Thoracic aorta (tissue), 2 donors: ENCODE measurements around the gene SLC10A1. TPM values are rescaled to one million over a fixed set of nuclear protein-coding genes. Genes with fewer than 3 reads are reported as not detected.
"Not testable (repeated sequence)": the region's sequence is repeated elsewhere in the genome, so short reads cannot be mapped to it uniquely, and the experiment has no call there.

Source experiments
- ATAC-seq: fragments of 150-250 bp; one replicate; pipeline ENCODE4 v1.8.0; 2017; ENCODE audit warnings: low read depth; ENCODE audit not compliant: insufficient number of reproducible peaks, low FRiP score
- DNase-seq: peaks from one replicate; pipeline ENCODE4 v3.0.0-alpha.2; 2020; ENCODE audit warnings: low spot score
- H3K27ac ChIP-seq, 2 donors: fragments of 200-600 bp; sonication (generic); 1 replicate in 1 of 2; 2 replicates in 1 of 2; pipeline ENCODE4 v1.5.1; 2016; ENCODE audit warnings: mild to moderate bottlenecking in 2 of 2, moderate library complexity in 2 of 2
- H3K27me3 ChIP-seq: fragments of 200-600 bp; sonication (generic); replicated peaks from 2 replicates; pipeline ENCODE4 v1.6.0; 2016; ENCODE audit warnings: mild to moderate bottlenecking; ENCODE audit not compliant: insufficient read depth
- H3K36me3 ChIP-seq: fragments of 200-600 bp; sonication (generic); one replicate; pipeline ENCODE4 v1.5.1; 2016
- H3K4me1 ChIP-seq, 2 donors: fragments of 200-600 bp; sonication (generic); 1 replicate in 1 of 2; 2 replicates in 1 of 2; pipeline versions ENCODE4 v1.5.1 to v1.6.0; 2016; ENCODE audit warnings: low read depth in 2 of 2, mild to moderate bottlenecking in 1 of 2; ENCODE audit not compliant: control insufficient read depth in 1 of 2
- H3K4me3 ChIP-seq: fragments of 200-600 bp; sonication (generic); 2 replicates; pipeline ENCODE4 v1.5.1; 2016; ENCODE audit warnings: mild to moderate bottlenecking
- H3K9me3 ChIP-seq: fragments of 200-600 bp; sonication (generic); 2 replicates; pipeline ENCODE4 v1.5.1; 2016
- total RNA-seq, 2 donors: library from RNA; depleted of rRNA; stranded (reverse); fragments of >200 nt; gene quantifications; one replicate each; pipeline versions ENCODE4 v1.1.0 to v1.2.3, GENCODE V29; 2016
- TF ChIP-seq, protein P1 (sequence below): fragments of 200-600 bp; sonication (generic); IDR thresholded peaks from one replicate; pipeline ENCODE4 v1.5.1; 2019; ENCODE audit warnings: antibody characterized with exemption

The SLC10A1 gene
- total RNA-seq, 2 donors from 2014 or later: not detected

DNA sequence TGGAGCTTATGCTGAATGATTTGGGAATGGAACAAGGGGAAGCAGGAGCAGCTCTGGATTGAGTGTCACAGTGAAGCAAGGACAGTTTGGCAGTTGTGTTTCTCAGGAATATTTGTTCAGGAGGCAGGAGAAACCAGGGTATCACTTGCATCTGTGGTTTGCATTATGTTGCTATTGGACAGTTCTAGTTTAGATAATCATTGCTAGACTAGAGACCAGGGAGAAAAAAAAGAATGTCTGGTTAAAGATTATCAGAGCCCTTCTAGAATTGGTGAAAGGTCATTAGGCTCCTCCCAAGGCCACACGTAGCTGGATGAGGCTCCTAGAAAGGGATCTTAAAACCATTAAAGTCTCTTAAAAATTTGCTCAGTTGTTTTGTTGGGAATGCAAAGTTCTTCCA lies 47.1 kb downstream of the SLC10A1 start:
- Histone ChIP-seq H3K27ac (no peak overlapping the region), H3K4me3 (no peak overlapping the region), H3K27me3 (no peaks in the 10 kb centered on the region), H3K4me1 (no peaks in the 10 kb centered on the region), H3K36me3 (no peaks in the 10 kb centered on the region), H3K9me3 (no peaks in the 10 kb centered on the region)
- TF ChIP-seq, protein P1, sequence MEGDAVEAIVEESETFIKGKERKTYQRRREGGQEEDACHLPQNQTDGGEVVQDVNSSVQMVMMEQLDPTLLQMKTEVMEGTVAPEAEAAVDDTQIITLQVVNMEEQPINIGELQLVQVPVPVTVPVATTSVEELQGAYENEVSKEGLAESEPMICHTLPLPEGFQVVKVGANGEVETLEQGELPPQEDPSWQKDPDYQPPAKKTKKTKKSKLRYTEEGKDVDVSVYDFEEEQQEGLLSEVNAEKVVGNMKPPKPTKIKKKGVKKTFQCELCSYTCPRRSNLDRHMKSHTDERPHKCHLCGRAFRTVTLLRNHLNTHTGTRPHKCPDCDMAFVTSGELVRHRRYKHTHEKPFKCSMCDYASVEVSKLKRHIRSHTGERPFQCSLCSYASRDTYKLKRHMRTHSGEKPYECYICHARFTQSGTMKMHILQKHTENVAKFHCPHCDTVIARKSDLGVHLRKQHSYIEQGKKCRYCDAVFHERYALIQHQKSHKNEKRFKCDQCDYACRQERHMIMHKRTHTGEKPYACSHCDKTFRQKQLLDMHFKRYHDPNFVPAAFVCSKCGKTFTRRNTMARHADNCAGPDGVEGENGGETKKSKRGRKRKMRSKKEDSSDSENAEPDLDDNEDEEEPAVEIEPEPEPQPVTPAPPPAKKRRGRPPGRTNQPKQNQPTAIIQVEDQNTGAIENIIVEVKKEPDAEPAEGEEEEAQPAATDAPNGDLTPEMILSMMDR: no peak
- DNase-seq (no peak), ATAC-seq (no peak)

DNA sequence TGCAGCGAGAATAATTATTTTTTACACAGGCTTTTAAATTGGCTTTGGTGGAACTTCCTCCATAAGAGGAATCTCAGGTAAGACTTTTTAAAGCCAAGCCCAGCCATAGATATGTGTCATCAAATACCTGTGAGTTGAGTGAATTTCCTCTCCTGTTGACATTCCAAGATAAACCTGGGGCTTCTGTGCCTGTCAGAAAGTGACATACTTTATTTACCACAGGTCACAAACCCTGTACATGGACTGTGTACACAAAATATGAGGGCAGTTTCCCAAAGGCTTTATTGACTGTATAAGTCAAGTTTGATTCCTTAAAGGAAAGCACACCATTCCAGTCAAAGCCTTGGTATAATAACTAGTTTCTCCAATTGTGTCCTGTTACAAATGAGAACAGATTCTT lies 56.0 kb downstream of the SLC10A1 start:
- Histone ChIP-seq H3K36me3 (no peaks in the 10 kb centered on the region), H3K27me3 (no peaks in the 10 kb centered on the region), H3K9me3 (no peaks in the 10 kb centered on the region), H3K4me1 (no peaks in the 10 kb centered on the region), H3K27ac (no peak overlapping the region), H3K4me3 (no peak overlapping the region)
- DNase-seq: no peak
- TF ChIP-seq, protein P1: no peak
- ATAC-seq: no peak

DNA sequence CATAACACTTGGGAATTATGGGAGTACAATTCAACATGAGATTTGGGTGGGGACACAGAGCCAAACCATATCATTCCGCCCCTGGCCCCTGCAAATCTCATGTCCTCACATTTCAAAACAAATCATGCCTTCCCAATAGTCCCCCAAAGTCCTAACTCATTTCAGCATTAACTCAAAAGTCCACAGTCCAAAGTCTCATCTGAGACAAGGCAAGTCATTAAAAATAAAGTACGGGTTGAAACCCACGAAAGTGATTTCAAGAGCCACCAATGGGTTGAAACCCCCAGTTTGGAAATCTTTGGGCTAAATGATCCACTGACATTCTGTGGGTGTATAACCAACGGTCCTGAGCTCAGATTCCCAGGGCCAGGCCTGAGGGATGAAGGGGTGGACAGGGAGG lies 60.6 kb downstream of the SLC10A1 start:
- not testable (repeated sequence) for H3K4me1 ChIP-seq, H3K4me3 ChIP-seq, H3K27ac ChIP-seq, ATAC-seq, H3K36me3 ChIP-seq, H3K9me3 ChIP-seq, H3K27me3 ChIP-seq, DNase-seq

DNA sequence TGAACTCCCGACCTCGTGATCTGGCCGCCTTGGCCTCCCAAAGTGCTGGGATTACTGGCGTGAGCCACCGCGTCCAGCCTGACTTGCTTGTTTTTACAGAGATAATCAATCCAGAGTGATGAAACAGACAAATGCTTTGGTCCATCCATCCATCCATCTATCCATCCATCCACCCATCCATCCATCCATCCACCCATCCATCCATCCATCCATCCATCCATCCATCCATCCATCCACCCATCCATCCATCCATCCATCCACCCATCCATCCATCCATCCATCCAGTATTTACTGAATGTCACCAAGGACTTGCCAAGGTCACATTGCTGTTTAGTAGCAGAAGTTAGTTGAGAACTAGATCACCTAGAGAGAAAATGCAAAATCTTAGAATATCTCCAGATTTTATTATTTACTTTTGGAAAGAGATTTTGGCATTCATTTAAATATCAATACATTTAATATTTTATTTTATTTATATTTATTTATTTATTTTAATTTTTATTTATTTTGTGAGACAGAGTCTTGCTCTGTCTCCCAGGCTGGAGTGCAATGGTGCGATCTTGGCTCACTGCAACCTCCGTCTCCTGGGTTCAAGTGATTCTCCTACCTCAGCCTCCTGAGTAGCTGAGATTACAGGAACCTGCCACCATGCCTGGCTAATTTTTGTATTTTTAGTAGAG lies 65.0 kb downstream of the SLC10A1 start:
- H3K4me3 ChIP-seq, H3K27ac ChIP-seq, H3K27me3 ChIP-seq, H3K4me1 ChIP-seq, DNase-seq, ATAC-seq, H3K9me3 ChIP-seq, H3K36me3 ChIP-seq: not testable (repeated sequence)

DNA sequence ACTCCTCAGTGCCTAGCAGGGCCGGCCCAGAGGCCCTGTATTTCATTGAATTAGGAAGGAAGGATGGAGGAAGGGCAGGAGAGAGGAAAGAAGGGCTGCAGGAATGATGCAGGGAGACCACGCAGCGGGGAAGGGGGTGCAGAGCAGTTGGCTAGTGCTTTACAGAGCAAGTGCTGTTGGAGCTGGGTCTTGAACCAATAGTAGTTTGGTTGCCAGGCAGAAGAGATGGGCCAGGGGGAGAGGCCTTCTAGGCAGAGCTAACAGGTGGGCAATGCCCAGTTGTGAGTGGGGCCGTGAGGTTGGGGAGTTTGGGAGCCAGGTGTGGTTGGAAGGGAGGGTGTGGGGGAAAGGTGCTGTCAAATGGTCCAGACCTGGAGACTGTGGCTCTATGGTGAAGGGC lies 69.2 kb downstream of the SLC10A1 start:
- H3K9me3 ChIP-seq: no peaks in the 10 kb centered on the region
- no peaks in the 10 kb centered on the region for H3K36me3 ChIP-seq
- H3K4me3 ChIP-seq: no peak overlapping the region
- DNase-seq (no peak), ATAC-seq (no peak)
- TF ChIP-seq, protein P1: no peak
- no peak overlapping the region for H3K27ac ChIP-seq
- peaks cover 4 to 10% of the 10 kb centered on the region in 2 donors for H3K4me1 ChIP-seq
- H3K27me3 ChIP-seq: no peaks in the 10 kb centered on the region

DNA sequence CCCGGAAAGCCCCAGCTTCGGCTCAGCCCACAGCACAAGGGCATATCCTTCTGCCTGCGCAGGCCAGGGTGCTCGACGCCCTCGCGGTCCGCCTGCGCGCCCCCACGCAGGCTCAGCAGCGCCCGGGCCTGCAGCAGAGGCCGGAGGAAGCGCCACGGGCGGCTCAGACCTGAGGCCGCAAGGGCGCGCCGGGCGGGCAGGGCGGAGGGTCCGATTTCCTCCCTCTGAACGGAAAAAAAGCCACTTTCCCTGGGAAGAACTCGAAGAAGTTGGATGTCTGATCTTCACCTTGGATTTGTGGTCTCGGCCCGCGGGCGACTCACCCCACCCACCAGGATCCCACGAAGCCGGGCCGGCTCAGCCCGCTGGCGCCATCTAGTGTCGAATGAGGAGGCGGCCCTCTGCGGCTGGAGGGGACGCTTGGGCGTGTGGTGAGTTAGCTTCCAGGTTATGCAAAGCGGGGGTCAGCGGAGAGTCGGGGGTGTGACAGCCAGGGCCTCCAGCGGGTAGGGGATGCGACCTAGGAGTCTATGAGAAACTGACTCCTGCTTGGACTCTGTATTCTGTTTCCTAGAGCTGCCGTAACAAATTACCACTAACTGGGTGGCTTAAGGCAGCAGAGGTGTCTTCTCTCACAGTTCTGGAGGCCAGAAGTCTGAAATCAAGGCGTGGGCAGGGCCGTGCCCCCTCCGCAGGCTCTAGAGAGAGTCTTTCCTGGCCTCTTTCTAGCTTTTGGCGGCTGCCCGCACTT lies 70.1 kb downstream of the SLC10A1 start:
- ATAC-seq: peak; percentile 65
- Histone ChIP-seq H3K9me3 (no peaks in the 10 kb centered on the region), H3K4me1 (peaks cover 4 to 10% of the 10 kb centered on the region in 2 donors), H3K27ac (no peak overlapping the region), H3K36me3 (no peaks in the 10 kb centered on the region), H3K4me3 (peak overlapping the region; percentile 68), H3K27me3 (no peaks in the 10 kb centered on the region)
- TF ChIP-seq, protein P1: peak; percentile 97
- no peak for DNase-seq

Other genes starting within 250 kb of the SLC10A1 start
- not detected for gene CCDC177, start 222.4 kb downstream of the SLC10A1 start, total RNA-seq
- 10 to 100 TPM; 51.7 to 80.1 TPM for gene SUSD6, start 185.6 kb downstream of the SLC10A1 start, total RNA-seq
- gene SRSF5, start 30.1 kb downstream of the SLC10A1 start, total RNA-seq: 100 to 1,000 TPM; 264 to 365 TPM
- gene SMOC1, start 82.2 kb upstream of the SLC10A1 start, total RNA-seq: 10 to 100 TPM; 25.2 to 29.8 TPM